Measurements from ENCODE around the gene TTC23L.

The TTC23L gene

GRCh38 chr5:34924462-34924765, 85.5 kb downstream of the TTC23L start:
- DNase-seq = no peak

- DNase-seq = no peak
Observed at GRCh38 chr5:34926318-34926888, 87.4 kb downstream of the TTC23L start.

GRCh38 chr5:34927785-34928184, 88.8 kb downstream of the TTC23L start:
- no peak for DNase-seq

GRCh38 chr5:34928267-34928666, 89.3 kb downstream of the TTC23L start:
- no peak for DNase-seq

- DNase-seq = peak; percentile 89
Observed at GRCh38 chr5:34929134-34929719, 90.3 kb downstream of the TTC23L start, which contains the start of gene DNAJC21. Gene DNAJC21 (plus strand): TSS chr5:34929559. CDS start chr5:34929820, 261 bp downstream.

GRCh38 chr5:34929720-34930461, 90.9 kb downstream of the TTC23L start:
- DNase-seq = peak; percentile 39

GRCh38 chr5:34930462-34930844, 91.5 kb downstream of the TTC23L start:
- DNase-seq = no peak

GRCh38 chr5:34930870-34931269, 91.9 kb downstream of the TTC23L start:
- DNase-seq = no peak

GRCh38 chr5:34932947-34933346, 94.0 kb downstream of the TTC23L start:
- DNase-seq = no peak

GRCh38 chr5:34941936-34942335, 103.0 kb downstream of the TTC23L start:
- DNase-seq = no peak

GRCh38 chr5:34944044-34944443, 105.1 kb downstream of the TTC23L start:
- no peak for DNase-seq

- DNase-seq = no peak
Observed at GRCh38 chr5:34944460-34945047, 105.6 kb downstream of the TTC23L start.

Data from amniotic stem cell (primary cell).